ENCODE data around the gene DOCK2.

- TF ChIP-seq POLR2A (IDR thresholded peaks at IDR 0.05) (no peak), CTCF (IDR thresholded peaks at IDR 0.05) (no peak), EP300 (IDR thresholded peaks at IDR 0.05) (no peak), POLR2AphosphoS5 (IDR thresholded peaks at IDR 0.05) (no peak)
These were observed 79.2 kb downstream of the DOCK2 start for GRCh38 chr5:169716287-169716686.
